Effector CD8-positive, alpha-beta T cell (primary cell): Measurements from ENCODE around the gene TNNC2.
"Not testable (repeated sequence)": the region's sequence is repeated elsewhere in the genome, so short reads cannot be mapped to it uniquely, and the experiment has no call there.

Experiments used
- DNase-seq: peaks from one replicate; lab custom pipeline; 2025; lab: John Stamatoyannopoulos, UW
- total RNA-seq, 4 experiments: gene quantifications; one replicate each; lab custom pipeline; 2026; lab: John Stamatoyannopoulos, UW

TNNC2 gene
- 0.37 to 0.72 (median 0.61) reads per million in 4 experiments for total RNA-seq

GRCh38 chr20:45827030-45827652 lies at the start of gene TNNC2:
Gene TNNC2, minus strand, starts transcription at chr20:45827312. Its CDS starts 64 bp downstream, at chr20:45827248.
- no peak for DNase-seq

- no peak for DNase-seq
These were observed 47.5 kb upstream of the TNNC2 start for GRCh38 chr20:45874576-45874975.

- not testable (repeated sequence) for DNase-seq
These were observed 47.0 kb upstream of the TNNC2 start for GRCh38 chr20:45874104-45874481.

DNA sequence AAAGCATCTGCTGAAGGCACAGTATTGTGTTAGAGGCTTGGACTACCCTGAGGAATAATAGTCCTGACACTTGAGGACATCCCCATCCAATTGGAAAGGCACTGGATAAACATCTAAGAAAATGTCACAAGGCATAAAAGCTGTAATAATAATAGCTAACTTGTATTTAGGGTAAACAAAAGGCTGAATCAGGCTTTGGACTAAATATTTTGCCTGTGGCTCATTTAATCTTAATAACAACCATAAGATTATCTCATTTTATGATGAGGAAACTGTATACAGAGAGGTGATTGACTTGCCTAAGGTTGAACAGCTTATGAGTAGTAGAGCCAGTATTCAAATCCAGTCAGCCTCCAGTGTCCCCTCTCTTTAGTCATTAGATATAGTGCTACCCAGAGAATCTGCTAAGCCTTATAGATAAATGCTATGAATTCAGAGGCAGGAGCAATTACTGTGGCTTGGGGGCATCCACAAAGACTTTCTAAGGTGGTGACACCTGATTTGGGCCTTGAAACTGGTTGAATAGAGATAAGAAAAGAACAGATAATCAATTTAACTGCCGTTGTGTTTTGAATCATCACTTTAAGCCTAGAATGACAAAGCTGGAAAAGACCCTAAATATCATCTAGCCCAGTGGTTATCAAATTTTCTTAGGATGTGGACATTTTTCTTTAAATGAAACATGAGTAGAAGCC lies 46.4 kb upstream of the TNNC2 start:
- DNase-seq: no peak

DNA sequence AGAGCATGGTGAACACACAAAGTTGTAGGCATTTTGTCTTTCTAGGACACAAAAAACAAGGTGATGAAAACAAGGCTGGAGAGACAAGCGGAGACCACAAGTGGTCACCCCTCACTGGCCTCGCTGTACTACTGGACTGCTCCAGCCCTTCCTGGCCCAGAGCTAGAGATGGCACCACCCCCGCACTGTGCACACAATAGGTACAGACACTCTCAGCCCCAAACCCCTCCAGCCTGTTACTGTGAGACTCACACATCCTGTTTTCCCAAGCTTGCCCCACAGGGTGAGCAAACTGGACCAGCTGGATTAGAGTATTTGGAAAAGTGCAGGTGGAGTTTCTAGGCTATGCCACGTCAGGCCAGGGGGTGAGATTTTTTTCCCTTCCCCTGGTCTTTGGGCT lies 45.5 kb upstream of the TNNC2 start:
- DNase-seq: no peak

GRCh38 chr20:45867819-45868176 lies 40.7 kb upstream of the TNNC2 start:
- no peak for DNase-seq

GRCh38 chr20:45867136-45867818 lies 40.2 kb upstream of the TNNC2 start:
- DNase-seq: no peak

- DNase-seq: no peak
These were observed 39.3 kb upstream of the TNNC2 start for GRCh38 chr20:45866454-45866853.

DNA sequence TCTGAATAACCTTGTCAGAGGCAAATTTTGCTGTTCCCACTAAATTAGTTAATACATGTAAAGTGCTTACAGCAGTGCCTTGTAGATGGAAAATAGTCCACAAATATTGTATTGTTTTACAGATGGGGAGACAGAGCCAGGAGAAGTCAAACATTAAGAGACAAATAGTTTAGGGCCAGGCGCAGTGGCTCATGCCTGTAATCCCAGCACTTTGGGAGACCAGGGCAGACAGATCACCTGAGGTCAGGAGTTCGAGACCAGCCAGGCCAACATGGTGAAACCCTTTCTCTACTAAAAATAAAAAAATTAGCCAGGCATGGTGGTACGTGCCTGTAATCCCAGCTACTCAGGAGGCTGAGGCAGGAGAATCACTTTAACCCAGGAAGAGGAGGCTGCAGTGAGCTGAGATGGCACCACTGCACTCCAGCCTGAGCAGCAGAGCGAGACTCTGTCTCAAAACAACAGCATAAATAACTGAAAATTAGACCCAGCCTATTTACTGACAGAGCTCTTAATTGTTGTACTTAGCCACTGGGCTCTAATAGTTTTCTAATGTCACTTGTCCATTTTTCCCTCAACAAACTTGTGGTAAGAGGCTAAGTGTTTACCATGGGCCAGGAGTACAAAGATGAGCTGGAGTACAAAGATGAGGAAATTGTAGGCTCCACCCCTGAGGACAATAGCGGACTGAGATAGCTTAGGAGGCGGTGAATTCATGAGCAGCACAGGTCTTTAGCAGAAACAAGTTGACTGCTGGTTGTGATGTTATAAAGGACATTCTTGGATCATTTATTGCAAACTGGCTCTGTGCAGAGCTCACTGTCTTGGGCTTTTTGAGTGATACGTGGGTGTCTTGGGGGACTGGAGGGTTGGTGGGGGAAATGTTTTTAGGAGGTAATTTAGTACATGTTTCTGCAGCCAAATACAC lies 36.7 kb upstream of the TNNC2 start:
- no peak for DNase-seq

DNA sequence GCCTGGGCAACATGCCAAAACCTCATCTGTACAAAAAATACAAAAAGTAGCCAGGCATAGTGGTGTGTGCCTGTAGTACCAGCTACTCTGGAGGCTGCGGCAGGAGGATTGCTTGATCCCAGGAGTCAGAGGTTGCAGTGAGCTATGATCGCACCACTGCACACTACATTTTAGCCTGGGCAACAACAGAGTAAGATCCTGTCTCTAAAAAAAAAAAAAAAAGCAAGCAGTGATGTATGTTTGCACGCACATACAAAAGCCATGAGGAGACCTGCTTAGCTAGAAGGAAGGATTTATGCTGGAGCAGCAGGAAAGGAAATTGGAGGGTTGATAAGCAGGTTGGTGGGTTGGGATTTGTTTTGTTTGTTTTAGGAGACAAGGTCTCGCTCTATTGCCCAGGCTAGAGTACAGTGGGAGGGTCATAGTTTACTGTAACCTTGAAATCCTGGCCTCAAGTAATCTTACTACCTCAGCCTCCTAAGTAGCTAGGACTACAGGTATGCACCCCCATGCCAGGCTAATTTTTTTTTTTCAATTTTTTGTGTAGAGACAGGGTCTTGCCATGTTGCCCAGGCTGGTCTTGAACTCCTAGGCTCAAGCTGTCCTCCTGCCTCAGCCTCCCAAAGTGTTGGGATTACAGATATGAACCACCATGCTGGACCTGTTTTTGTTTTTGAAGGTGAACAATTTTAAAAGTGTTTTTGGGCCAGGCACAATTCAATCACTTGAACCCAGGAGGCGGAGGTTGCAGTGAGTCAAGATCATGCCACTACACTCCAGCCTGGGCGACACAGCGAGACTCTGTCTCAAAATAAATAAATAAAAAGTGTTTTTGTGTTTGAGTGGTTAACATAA lies 34.3 kb upstream of the TNNC2 start:
- DNase-seq: no peak

DNA sequence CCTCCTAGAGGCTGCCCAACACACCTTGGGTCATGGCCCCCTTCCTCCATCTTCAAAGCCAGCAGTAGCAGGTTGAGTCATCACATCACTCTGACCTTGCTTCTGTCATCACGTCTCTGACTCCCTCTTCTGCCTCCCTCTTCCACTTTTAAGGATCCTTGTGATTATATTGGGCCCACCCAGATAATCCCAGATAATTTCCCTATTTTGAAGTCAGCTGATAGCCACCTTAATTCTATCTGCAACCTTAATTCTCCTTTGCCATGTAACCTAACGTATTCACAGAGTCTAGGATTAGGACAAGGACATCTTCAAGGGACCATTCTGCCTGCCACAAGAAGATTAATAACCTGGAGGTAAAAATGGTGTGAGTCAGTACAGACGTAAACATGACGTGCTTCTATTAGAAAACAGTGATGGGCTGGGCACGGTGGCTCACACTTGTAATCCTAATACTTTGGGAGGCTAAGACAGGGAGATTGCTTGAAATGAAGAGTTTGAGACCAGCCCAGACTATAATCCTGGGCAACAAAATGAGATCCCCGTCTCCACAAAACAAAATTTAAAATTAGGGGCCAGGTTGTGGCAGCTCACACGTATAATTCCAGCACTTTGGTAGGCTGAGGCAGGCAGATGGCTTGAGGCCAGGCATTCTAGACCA lies 33.6 kb upstream of the TNNC2 start:
- no peak for DNase-seq

GRCh38 chr20:45859916-45860315 lies 32.8 kb upstream of the TNNC2 start:
- no peak for DNase-seq

- DNase-seq: no peak
These were observed 30.7 kb upstream of the TNNC2 start for GRCh38 chr20:45857882-45858216.

DNA sequence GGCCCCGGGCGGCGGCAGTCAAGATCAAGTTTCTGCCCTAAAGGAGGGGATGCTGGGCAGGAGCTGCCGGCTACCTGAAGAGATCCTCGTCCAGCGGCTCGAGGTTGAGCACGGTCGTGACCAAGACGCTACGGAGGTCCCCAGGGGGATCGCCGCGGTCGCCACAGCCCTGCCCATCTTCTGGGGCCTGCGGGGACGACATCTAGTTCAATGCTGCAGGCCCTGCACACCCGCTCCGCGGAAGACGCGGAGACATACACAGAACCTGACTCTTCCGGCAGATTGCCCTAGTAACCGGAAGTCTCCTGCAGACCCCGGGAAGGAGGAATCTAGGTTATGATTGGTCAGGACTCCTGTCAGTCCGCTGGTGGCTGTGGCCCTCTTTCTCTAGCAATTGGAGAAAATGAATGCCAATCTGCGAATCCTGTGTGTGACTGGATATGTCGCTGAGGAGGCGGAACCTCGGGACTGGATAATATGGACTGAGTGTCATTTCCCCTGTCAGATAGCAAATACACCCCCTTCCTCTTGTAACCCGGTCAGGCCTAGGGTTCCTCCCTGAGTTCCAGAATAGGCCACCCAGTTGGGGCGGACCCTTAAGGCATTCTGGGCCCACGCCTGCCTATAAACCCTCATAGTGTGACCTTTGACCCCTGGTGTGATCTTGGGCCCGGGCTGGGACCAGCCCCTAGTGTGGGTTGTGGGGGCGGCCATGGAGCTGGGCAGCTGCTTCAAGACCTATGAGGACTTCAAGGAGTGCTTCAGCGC lies 30.2 kb upstream of the TNNC2 start, which contains the start of the genes ACOT8 and ZSWIM3:
Gene ACOT8 (minus strand): TSS at position 279 of the 768 bp plus-strand sequence. CDS start 77 bp downstream, at position 202.
Gene ZSWIM3 (plus strand): TSS at position 501 of the 768 bp plus-strand sequence. CDS start 212 bp downstream, at position 713.
- DNase-seq: peak; percentile 86

DNA sequence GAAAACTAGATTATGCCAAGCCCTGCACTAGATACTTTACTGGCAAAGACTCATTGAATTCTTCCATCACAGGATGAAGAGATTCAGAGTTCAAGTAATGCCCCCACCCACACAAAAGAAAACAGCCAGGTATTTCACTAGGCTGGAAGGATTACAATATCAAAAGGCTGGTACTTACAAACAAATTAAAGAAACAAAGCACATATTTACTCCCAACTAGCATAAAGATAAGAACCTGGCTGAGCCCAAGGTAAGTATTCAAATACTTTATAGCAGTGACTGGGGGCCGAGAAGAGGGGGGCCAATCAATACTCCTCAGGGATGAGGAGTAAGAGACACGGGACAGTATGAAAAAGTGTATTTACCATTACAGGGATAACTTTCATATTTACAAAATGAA lies 26.4 kb upstream of the TNNC2 start:
- no peak for DNase-seq

- no peak for DNase-seq
These were observed 25.2 kb upstream of the TNNC2 start for GRCh38 chr20:45852326-45852725.

GRCh38 chr20:45851501-45851900 lies 24.4 kb upstream of the TNNC2 start:
- no peak for DNase-seq

DNA sequence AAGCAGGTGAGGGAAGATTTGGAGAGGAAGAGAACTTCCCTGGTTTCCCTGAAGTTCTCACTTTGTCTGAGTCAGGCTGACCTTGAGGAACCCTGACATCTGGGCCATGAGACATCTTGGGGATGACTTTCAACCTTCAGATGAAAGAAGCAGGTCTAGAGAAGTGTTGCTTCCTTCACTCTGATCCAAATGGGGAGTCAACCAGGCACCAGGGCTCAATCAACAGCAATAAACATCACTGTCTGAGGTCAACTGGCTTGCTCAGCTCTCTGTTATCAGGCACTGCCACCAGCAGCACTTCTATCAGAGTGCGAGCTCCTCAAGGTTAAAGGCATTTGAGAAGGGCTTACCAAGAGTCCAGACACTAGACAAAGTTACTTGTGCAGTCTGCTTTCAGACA lies 23.8 kb upstream of the TNNC2 start:
- no peak for DNase-seq

DNA sequence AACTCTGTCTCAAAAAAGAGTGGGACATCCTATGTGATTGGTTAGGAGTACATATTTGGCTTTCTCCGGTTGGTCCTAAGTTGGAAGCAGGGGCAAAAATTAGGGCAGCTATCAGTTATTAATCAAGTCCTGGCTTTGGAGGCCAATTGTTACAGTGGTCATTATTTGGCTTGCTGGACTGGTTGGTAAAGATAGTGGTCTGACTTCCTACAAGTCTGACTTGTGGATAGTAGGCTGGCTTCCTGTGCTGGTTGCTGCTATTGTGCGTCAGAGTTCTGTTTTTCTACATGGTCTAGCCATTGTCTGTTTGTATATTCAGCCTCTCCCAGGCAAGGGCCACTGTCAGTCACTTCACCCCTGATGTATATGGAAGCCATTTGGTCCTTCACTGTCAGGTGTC lies 23.1 kb upstream of the TNNC2 start:
- no peak for DNase-seq
